Liver (tissue), 3 donors: ENCODE data around the gene SELENOF.

ENCODE experiments used
- CTCF ChIP-seq: fragments of 150-350 bp; IDR thresholded peaks from 2 replicates; pipeline ENCODE4 v1.5.1; 2017; ENCODE audit warnings: improper control_type of control experiment, low read depth, low read length; ENCODE audit not compliant: missing input control
- HNF4G ChIP-seq: IDR thresholded peaks from 2 replicates; pipeline ENCODE4 v1.6.1; 2016; ENCODE audit warnings: antibody characterized with exemption
- JUND ChIP-seq, 2 donors: IDR thresholded peaks; 2 replicates each; pipeline ENCODE4 v1.6.1; 2016; ENCODE audit warnings: antibody characterized with exemption in 2 of 2
- TAF1 ChIP-seq: conservative IDR thresholded peaks from 2 replicates; pipeline ENCODE4 v1.6.1; 2016; ENCODE audit warnings: antibody characterized with exemption, mild to moderate bottlenecking
- donor health status: healthy.
- donor health status: healthy.

- no peak for TF ChIP-seq CTCF
- TF ChIP-seq TAF1 = no peak
- no peak for TF ChIP-seq HNF4G
- no peak for TF ChIP-seq JUND (IDR thresholded peaks at IDR 0.05)
Observed at GRCh38 chr1:86912281-86912900, 1.5 kb downstream of the SELENOF start.
